Activated T-helper 2 cell treated with anti-CD3 and anti-CD28 coated beads, Interferon-gamma antibody, Interleukin-2, Interleukin-4, amounts not matched to agents 10 μg/mL and 5 μg/mL and 100 μg/mL, durations not matched to agents 14 hours and 24 hours and 36 hours (primary cell): Measurements from ENCODE around the gene SCYGR1. TPM values are rescaled to one million over a fixed set of nuclear protein-coding genes. Genes with fewer than 3 reads are reported as not detected.
"Not testable (repeated sequence)": the region's sequence is repeated elsewhere in the genome, so short reads cannot be mapped to it uniquely, and the experiment has no call there.

Source experiments
- DNase-seq: peaks from one replicate; pipeline ENCODE4 v3.0.0; 2021; ENCODE audit warnings: low spot score
- H3K27ac Mint-ChIP-seq: one replicate; pipeline ENCODE4 v1.8.0; 2021; ENCODE audit warnings: mixed read lengths
- H3K27me3 Mint-ChIP-seq: one replicate; pipeline ENCODE4 v1.8.0; 2021; ENCODE audit warnings: low read depth, mixed read lengths
- H3K36me3 Mint-ChIP-seq: one replicate; pipeline ENCODE4 v1.8.0; 2021; ENCODE audit warnings: low read depth, mixed read lengths
- H3K4me1 Mint-ChIP-seq: one replicate; pipeline ENCODE4 v1.8.0; 2021; ENCODE audit warnings: low read depth, mixed read lengths
- H3K4me3 Mint-ChIP-seq: one replicate; pipeline ENCODE4 v1.8.0; 2021; ENCODE audit warnings: low read depth, mild to moderate bottlenecking, moderate library complexity, mixed read lengths
- H3K9me3 Mint-ChIP-seq: one replicate; pipeline ENCODE4 v1.8.0; 2021; ENCODE audit warnings: mixed read lengths
- intact Hi-C: fragments of 100-400 bp; cut with micrococcal nuclease; formaldehyde crosslinking; loops from one replicate; pipeline ENCODE4 v1.15.1; 2023
- total RNA-seq: library from RNA; stranded (reverse); gene quantifications from 2 replicates; pipeline ENCODE4 v1.2.3, GENCODE V29; 2022

Gene SCYGR1
- total RNA-seq, 1 donor from 2014 or later, result not detected

DNA sequence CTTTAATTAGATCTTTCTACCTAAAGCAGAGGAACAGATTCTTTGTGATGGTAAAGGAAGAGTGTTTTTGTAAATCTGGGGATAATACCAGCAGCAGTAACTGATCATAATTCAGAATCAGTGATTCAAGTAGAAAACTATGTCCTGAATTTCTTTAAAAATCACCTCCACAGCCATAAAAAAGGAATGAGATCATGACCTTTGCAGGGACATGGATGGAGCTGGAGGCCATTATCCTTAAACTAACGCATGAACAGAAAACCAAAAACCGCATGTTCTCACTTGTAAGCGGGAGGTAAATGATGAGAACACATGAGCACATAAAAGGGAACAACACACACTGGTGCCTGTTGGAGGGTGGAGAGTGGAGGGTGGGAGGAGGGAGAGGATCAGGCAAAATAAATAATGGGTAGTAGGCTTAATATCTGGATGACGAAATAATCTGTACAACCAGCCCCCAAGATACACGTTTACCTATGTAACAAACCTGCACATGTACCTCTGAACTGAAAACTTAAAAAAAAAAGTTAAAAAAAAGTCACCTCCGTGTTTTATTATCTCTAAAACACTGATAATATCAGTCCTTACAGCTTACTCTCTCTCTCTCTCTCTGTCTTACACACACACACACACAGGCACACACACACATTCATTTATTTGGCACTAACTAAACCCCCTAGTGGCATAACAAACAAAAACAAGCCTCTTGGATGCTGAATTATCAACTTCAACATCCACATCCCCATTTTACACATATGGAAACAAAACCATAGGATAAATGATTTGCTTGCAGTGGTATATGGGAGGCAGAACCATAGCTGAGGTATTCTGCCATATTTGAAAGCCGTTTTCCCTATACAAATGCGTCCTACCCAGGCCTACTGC is 10.0 kb downstream of the SCYGR1 start:
- Mint-ChIP-seq H3K9me3 (no peaks in the 10 kb centered on the region), H3K4me3 (no peak overlapping the region), H3K4me1 (peaks cover 7% of the 10 kb centered on the region), H3K36me3 (no peaks in the 10 kb centered on the region), H3K27ac (no peak overlapping the region), H3K27me3 (no peaks in the 10 kb centered on the region)
- DNase-seq, result no peak
- intact Hi-C loops, result no loop called here

DNA sequence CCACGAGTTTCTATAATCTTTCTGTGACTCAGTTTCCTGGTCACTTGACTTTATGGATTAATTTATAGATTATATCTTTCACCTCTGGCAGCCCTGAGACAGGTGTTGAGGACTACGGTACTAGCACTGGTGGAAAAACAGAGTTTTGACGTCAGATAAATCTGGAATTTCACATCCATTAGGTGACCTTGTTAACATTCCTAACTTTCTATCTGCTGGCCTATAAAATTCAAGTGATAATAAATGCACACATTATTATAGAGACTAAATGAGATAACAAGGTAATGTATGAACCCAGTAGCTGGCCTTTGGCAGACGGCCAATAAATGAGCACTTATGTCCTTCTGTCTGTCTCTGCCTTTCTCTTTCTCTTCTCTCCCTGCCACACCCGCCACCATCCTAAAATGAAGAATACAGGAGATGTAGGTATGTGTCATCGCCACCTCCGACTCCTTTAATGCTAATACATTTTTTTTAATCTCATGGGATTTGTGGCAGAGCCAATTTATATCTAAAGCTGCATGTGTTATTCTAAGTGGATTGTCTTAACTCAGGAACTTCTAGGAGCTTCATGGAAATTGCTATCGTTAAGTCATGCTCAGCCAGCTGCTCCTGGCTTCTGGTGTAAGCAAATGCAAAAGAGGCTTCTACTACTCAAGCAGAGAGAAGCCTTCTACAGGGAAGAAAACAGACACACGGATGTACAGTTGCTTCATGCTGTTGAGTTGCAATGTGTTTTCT is 10.9 kb downstream of the SCYGR1 start:
- intact Hi-C loops, result no loop called here
- H3K27ac Mint-ChIP-seq, result no peak overlapping the region
- H3K4me1 Mint-ChIP-seq, result peaks cover 4% of the 10 kb centered on the region
- DNase-seq, result no peak
- no peaks in the 10 kb centered on the region for H3K9me3 Mint-ChIP-seq
- no peaks in the 10 kb centered on the region for H3K36me3 Mint-ChIP-seq
- H3K4me3 Mint-ChIP-seq, result no peak overlapping the region
- no peaks in the 10 kb centered on the region for H3K27me3 Mint-ChIP-seq

DNA sequence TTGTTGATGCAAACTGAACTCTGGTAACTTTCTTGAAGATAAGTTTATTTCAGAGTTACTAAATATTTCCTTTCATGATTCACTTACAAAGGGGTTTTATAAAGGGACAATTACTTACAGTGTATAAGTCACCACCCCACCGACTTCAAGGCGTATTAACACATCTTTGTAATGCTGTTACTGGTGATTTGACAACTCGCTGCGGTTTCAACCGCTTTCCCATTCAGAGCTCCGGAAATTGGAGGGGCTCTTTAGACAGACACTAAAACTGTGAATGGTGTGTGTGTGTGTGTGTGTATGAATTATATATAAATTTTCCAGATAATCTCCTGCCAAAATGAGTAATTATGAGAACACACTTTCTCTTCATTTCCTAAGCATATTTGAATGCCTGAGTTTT is 13.6 kb downstream of the SCYGR1 start:
- Mint-ChIP-seq H3K27me3 (no peaks in the 10 kb centered on the region), H3K4me1 (peaks cover 6% of the 10 kb centered on the region), H3K36me3 (no peaks in the 10 kb centered on the region), H3K27ac (no peak overlapping the region), H3K4me3 (no peak overlapping the region), H3K9me3 (no peaks in the 10 kb centered on the region)
- DNase-seq, result no peak
- intact Hi-C loops, result loop anchor here (2.0 to 5.0 kb wide), 3 partner anchors 38 to 87 kb away; partner anchors contain the start of gene MFF

DNA sequence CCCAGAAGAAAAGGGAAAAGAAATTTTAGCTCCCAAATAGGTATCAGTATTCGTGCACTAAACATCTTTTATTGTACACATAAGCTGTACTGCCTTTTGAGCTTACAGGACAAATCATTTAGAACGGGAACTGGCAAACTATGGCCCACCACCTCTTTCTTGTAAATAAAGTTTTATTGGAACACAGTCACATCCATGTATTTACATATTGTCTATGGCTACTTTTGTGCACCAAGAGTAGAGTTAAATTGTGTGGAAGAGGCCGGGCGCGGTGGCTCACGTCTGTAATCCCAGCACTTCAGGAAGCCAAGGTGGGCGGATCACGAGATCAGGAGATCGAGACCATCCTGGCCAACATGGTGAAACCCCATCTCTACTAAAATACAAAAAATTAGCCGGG is 14.4 kb downstream of the SCYGR1 start:
- Mint-ChIP-seq H3K36me3 (no peaks in the 10 kb centered on the region), H3K27ac (peak overlapping the region; percentile 2), H3K9me3 (no peaks in the 10 kb centered on the region), H3K27me3 (no peaks in the 10 kb centered on the region), H3K4me1 (peaks cover 6% of the 10 kb centered on the region), H3K4me3 (no peak overlapping the region)
- intact Hi-C loops, result loop anchor here (5.0 kb wide), 1 partner anchor 39 kb away; no protein-coding TSS in a partner anchor
- DNase-seq, result no peak

DNA sequence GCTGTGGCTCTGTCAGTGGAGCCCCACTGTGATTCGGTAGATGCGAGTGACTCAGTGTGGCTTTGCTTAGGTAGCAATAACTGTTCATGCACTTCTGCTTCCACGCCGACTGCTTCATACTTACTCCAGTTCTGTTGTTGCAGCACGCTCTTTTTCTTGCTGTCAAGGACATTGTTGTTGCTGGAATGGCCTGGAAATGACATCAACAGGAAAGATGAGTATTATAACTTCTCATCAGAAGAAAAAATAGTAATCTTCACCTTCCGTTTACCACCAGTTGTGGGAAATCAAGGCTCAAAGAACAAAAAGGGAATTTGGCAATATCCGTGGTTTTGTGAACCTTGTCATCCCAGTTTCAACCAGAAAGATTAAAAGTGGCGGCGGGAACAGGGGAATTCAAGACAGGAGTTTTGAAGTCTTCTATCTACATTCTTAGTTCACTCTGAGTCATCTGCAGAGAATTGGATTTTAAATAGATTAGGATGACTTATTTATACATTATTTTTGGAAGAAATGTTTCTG is 16.9 kb downstream of the SCYGR1 start:
- intact Hi-C loops, result loop anchor here (5.0 kb wide), 1 partner anchor 41 kb away; no protein-coding TSS in a partner anchor
- no peak for DNase-seq
- H3K27me3 Mint-ChIP-seq, result no peaks in the 10 kb centered on the region
- peaks cover 6% of the 10 kb centered on the region for H3K4me1 Mint-ChIP-seq
- no peak overlapping the region for H3K27ac Mint-ChIP-seq
- H3K9me3 Mint-ChIP-seq, result no peaks in the 10 kb centered on the region
- no peak overlapping the region for H3K4me3 Mint-ChIP-seq
- no peaks in the 10 kb centered on the region for H3K36me3 Mint-ChIP-seq

DNA sequence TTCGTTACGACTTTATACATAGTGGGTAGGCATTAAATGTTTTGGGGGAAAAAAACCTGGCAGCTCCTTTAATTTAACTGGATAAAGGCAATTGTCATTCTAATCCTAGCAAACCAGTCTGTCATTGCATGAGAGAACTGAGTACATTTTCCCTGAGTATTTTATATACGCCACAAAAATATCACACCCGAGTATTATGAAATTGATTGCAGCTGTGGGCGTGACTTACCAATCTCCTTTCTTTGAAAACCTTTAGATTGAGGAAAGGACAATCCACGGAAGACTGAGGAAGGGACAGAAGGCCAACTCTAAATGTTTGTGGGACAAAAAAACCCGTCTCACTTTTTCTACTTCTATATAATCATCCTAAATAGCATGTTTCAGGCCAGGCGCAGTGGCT is 17.7 kb downstream of the SCYGR1 start:
- no peak overlapping the region for H3K27ac Mint-ChIP-seq
- DNase-seq, result no peak
- peaks cover 6% of the 10 kb centered on the region for H3K4me1 Mint-ChIP-seq
- no peaks in the 10 kb centered on the region for H3K36me3 Mint-ChIP-seq
- H3K27me3 Mint-ChIP-seq, result no peaks in the 10 kb centered on the region
- intact Hi-C loops, result loop anchor here (5.0 kb wide), 1 partner anchor 42 kb away; no protein-coding TSS in a partner anchor
- no peaks in the 10 kb centered on the region for H3K9me3 Mint-ChIP-seq
- no peak overlapping the region for H3K4me3 Mint-ChIP-seq

DNA sequence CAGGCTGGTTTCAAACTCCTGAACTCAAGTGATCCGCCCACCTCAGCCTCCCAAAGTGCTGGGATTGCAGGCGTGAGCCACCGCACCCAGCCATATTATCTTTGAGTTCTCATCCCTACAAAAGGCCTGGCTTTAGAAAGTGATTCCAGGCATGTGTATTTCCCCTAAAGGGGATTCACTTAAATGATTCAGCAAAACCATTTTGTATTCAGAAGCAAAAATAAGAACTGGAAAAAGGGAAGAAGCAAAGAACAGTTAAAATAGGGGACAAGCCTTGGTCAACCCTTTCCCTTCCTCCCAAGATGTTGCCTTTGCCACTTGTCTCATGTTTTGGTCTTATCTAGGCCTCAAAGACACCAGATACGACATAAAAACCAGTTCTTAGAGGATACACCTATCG is 19.2 kb downstream of the SCYGR1 start:
- intact Hi-C loops, result no loop called here
- no peaks in the 10 kb centered on the region for H3K9me3 Mint-ChIP-seq
- no peak for DNase-seq
- H3K27ac Mint-ChIP-seq, result no peak overlapping the region
- no peaks in the 10 kb centered on the region for H3K27me3 Mint-ChIP-seq
- H3K4me3 Mint-ChIP-seq, result no peak overlapping the region
- H3K4me1 Mint-ChIP-seq, result peaks cover 3% of the 10 kb centered on the region
- no peaks in the 10 kb centered on the region for H3K36me3 Mint-ChIP-seq

DNA sequence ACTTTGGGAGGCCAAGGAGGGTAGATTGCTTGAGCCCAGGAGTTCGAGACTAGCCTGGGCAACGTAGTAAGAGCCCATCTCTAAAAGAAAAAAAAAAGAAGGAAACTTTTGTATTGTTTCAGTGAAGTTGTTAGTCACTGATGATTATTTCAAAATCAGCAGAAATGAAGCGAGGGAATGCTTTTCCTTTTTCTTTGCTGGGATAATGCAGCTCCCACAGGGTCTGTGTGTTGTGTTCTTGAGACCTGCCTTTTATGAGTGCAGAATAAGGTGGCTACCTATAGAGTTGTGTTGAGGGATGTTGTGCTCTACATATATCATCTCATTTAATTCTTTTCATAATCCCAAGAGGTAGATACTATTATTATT is 20.3 kb downstream of the SCYGR1 start:
- Mint-ChIP-seq H3K27ac (no peak overlapping the region), H3K36me3 (no peaks in the 10 kb centered on the region), H3K4me3 (no peak overlapping the region), H3K27me3 (no peaks in the 10 kb centered on the region), H3K9me3 (no peaks in the 10 kb centered on the region), H3K4me1 (peaks cover 3% of the 10 kb centered on the region)
- intact Hi-C loops, result no loop called here
- DNase-seq, result no peak

DNA sequence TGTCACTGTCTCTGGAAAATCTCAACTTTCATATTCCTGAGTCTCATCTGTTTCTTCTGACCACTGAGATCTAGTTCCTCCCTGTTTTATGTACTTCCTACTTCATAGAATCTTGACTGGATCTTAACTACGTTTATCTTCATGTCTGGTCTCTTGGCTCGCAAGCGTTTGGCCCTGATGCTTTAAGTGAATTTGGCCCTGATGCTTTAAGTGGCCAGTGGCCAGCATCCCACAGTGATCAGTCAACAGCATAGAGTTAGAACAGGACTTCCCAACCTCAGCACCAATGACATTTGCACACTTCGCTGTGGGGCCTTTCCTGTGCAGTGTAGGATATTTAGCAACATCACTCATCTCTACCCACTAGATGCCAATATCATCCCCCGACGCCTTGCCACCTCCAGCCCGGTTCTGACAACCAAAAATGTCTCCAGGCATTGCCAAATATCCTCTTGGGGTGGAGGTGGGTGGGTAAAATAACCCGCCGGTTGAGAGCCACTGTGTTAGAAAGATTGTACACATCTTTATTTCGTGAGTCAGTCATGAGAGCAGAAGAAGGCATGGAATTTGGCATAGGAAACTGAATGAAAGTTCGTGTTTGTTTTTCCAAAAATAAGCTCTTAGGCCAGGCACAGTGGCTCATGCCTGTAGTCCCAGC is 20.9 kb downstream of the SCYGR1 start:
- H3K4me3 Mint-ChIP-seq, result no peak overlapping the region
- H3K9me3 Mint-ChIP-seq, result no peaks in the 10 kb centered on the region
- H3K27ac Mint-ChIP-seq, result no peak overlapping the region
- H3K36me3 Mint-ChIP-seq, result no peaks in the 10 kb centered on the region
- no peak for DNase-seq
- intact Hi-C loops, result no loop called here
- peaks cover 3% of the 10 kb centered on the region for H3K4me1 Mint-ChIP-seq
- H3K27me3 Mint-ChIP-seq, result no peaks in the 10 kb centered on the region

DNA sequence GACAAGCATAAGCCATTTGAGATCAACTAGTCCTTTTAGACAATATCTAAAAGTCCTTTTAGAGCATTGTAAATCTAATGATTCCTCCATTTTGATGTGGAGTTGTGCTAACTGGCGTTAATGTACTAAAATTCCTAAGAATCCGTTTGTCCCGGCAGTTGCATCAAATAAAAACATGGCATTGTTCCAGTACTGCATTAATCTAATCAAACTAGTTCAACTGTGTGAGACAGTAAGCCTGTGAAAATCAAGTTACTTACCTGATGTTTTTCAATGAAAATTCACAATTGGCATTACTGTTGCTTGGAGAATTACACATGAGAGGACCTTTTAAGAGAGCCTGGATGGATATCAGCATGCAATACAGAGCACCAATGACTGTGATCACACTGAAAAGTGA is 21.9 kb downstream of the SCYGR1 start:
- Mint-ChIP-seq H3K9me3 (no peaks in the 10 kb centered on the region), H3K27me3 (no peaks in the 10 kb centered on the region), H3K36me3 (peaks cover 3% of the 10 kb centered on the region), H3K4me3 (no peak overlapping the region), H3K4me1 (peaks cover 1% of the 10 kb centered on the region), H3K27ac (no peak overlapping the region)
- intact Hi-C loops, result no loop called here
- no peak for DNase-seq

DNA sequence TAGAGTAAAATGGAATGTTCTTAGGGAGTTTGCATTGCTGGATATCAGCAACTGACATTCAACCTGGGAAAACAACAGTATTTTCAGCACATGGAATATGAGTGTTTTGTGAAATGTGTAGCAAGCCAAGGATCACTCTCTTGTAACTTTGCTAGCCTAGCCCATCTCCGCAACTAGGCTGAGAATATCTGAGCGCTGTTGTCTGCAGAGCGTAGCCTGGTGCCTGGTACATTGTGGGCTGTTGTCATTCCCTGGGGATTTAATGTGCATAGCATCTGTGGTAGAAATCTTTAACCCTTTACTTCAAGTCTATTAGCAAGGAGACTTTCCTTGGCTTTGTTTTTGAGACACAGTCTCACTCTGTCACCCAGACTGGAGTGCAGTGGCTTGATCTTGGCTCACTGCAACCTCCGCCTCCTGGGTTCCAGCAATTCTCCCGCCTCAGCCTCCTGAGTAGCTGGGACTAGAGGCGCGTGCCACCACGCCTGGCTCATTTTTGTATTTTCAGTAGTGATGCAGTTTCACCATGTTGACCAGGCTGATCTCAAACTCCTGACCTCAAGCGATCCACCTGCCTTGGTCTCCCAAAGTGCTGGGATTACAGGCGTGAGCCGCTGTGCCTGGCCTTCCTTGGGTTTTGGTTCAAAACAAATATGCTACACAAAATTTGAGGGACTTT is 23.0 kb downstream of the SCYGR1 start:
- H3K9me3 Mint-ChIP-seq, DNase-seq, H3K27me3 Mint-ChIP-seq, H3K27ac Mint-ChIP-seq, H3K4me1 Mint-ChIP-seq, H3K4me3 Mint-ChIP-seq, intact Hi-C loops: not testable (repeated sequence)
- peaks cover 10% of the 10 kb centered on the region for H3K36me3 Mint-ChIP-seq

DNA sequence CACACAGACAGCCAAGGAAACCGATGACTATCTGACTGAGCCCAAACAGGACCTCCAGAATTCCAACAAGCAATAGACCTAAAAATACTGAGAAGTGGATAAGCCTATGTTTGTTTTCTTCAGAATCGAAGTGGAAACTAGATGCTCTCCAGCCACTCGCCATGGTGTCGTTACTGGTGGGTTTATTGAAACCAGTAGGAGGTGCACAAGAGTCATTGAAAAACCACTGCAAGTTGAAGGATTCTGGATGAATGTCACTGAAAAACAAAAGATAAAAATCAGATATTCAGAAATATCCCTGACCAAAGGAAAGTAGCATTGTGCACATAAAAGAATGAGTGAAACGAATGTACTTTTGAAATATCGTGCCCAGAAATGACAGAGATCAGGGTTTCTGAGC is 24.0 kb downstream of the SCYGR1 start:
- intact Hi-C loops, result no loop called here
- Mint-ChIP-seq H3K4me3 (no peak overlapping the region), H3K36me3 (peaks cover 20% of the 10 kb centered on the region), H3K4me1 (no peaks in the 10 kb centered on the region), H3K27me3 (no peaks in the 10 kb centered on the region), H3K27ac (no peak overlapping the region), H3K9me3 (no peaks in the 10 kb centered on the region)
- no peak for DNase-seq
